T-cell (primary cell): ENCODE data around the gene GTSE1. TPM values are rescaled to one million over a fixed set of nuclear protein-coding genes. Genes with fewer than 3 reads are reported as not detected.

Experiments
- ATAC-seq, 4 experiments: fragments of 200-7000 bp in 3 of 4; fragments of 150-1000 bp in 1 of 4; cut with Tn5 transposase; replicated peaks in 1 of 4; 1 replicate in 3 of 4; 2 replicates in 1 of 4; pipeline ENCODE4 v1.10.0; 2021; ENCODE audit warnings: moderate library complexity in 3 of 4, mild to moderate bottlenecking in 2 of 4, moderate number of reproducible peaks in 1 of 4
- CTCF ChIA-PET, 2 donors: fragments of 300-600 bp; sonication (Branson Sonifier 250); formaldehyde crosslinking; loops; one replicate each; lab custom pipeline; 2022; ENCODE audit warnings: antibody characterized with exemption in 2 of 2; lab: Charles Lee
- POLR2A ChIA-PET, 2 donors: fragments of 300-600 bp; sonication (Branson Sonifier 250); formaldehyde crosslinking; loops; one replicate each; lab custom pipeline; 2022; ENCODE audit warnings: antibody characterized with exemption in 2 of 2; lab: Charles Lee
- DNase-seq, 35 experiments: peaks; one replicate each; pipeline versions ENCODE4 v3.0.0 to v3.0.0-alpha.2; 2013 to 2023
- H3K27ac ChIP-seq: one replicate; pipeline ENCODE4 v1.5.1; 2013; ENCODE audit warnings: low read length
- H3K27me3 ChIP-seq, 2 experiments: replicated peaks in 1 of 2; 1 replicate in 1 of 2; 2 replicates in 1 of 2; pipeline versions ENCODE4 v1.6.1 to v1.7.0; 2013; ENCODE audit warnings: low read length in 1 of 2, mixed read lengths in 1 of 2; ENCODE audit not compliant: control insufficient read depth in 2 of 2, insufficient read depth in 2 of 2; ENCODE audit errors: extremely low read depth in 1 of 2
- H3K36me3 ChIP-seq, 2 donors: 1 replicate in 1 of 2; 2 replicates in 1 of 2; pipeline versions ENCODE4 v1.6.1 to v1.7.0; 2013; ENCODE audit warnings: low read length in 1 of 2; ENCODE audit not compliant: control insufficient read depth in 2 of 2, insufficient read depth in 1 of 2; ENCODE audit errors: extremely low read depth in 1 of 2
- H3K4me1 ChIP-seq, 2 experiments: 1 replicate in 1 of 2; 2 replicates in 1 of 2; pipeline versions ENCODE4 v1.6.1 to v1.7.0; 2013; ENCODE audit warnings: low read length in 2 of 2, mixed read lengths in 1 of 2; ENCODE audit not compliant: insufficient read depth in 2 of 2, control insufficient read depth in 1 of 2; ENCODE audit errors: extremely low read depth in 1 of 2
- H3K4me3 ChIP-seq, 2 donors: 1 replicate in 1 of 2; 2 replicates in 1 of 2; pipeline versions ENCODE4 v1.5.1 to v1.7.0; 2013; ENCODE audit warnings: mild to moderate bottlenecking in 2 of 2, low read length in 1 of 2, moderate library complexity in 1 of 2; ENCODE audit not compliant: control insufficient read depth in 1 of 2; ENCODE audit errors: extremely low read depth in 1 of 2
- H3K9me3 ChIP-seq: 2 replicates; pipeline ENCODE4 v1.7.0; 2013
- H3K27ac Mint-ChIP-seq, 2 donors: one replicate each; pipeline ENCODE4 v1.8.0; 2020 to 2021; ENCODE audit warnings: mild to moderate bottlenecking in 2 of 2, mixed read lengths in 2 of 2
- H3K27me3 Mint-ChIP-seq, 2 donors: one replicate each; pipeline ENCODE4 v1.8.0; 2021 to 2022; ENCODE audit warnings: mixed read lengths in 2 of 2
- H3K36me3 Mint-ChIP-seq: one replicate; pipeline ENCODE4 v1.8.0; 2021; ENCODE audit warnings: mixed read lengths
- H3K4me1 Mint-ChIP-seq, 3 donors: one replicate each; pipeline ENCODE4 v1.8.0; 2020 to 2022; ENCODE audit warnings: mixed read lengths in 3 of 3, mild to moderate bottlenecking in 1 of 3
- H3K4me3 Mint-ChIP-seq, 3 donors: one replicate each; pipeline ENCODE4 v1.8.0; 2020 to 2022; ENCODE audit warnings: mild to moderate bottlenecking in 3 of 3, mixed read lengths in 3 of 3, moderate library complexity in 3 of 3
- H3K9me3 Mint-ChIP-seq, 3 donors: one replicate each; pipeline ENCODE4 v1.8.0; 2020 to 2022; ENCODE audit warnings: mixed read lengths in 3 of 3
- WGBS: methylation state at CpG from one replicate; pipeline ENCODE4 v1.1.5; 2013; ENCODE audit warnings: missing lambda C conversion rate; ENCODE audit not compliant: insufficient coverage; 5-methylcytosine and 5-hydroxymethylcytosine counted together
- total RNA-seq, 35 experiments: library from RNA in 6 of 35; stranded (reverse) in 6 of 35; fragments of 120-200 nt in 1 of 35; gene quantifications; one replicate each; pipeline versions ENCODE4 v1.2.1 to v1.2.4 and lab custom pipeline; 2013 to 2026

Gene GTSE1
- total RNA-seq, 5 donors from 2014 or later (not counting 1 experiment from before 2014, with no cell fraction given) = 0.44 to 1.3 (median 0.61) TPM

GRCh38 chr22:46363611-46364321, 67.1 kb downstream of the GTSE1 start:
- peaks cover 0 to 5% of the 10 kb centered on the region in 2 donors for H3K27me3 Mint-ChIP-seq
- no peaks in the 10 kb centered on the region for H3K9me3 ChIP-seq
- peaks cover 0 to 55% of the 10 kb centered on the region in 2 experiments for H3K27me3 ChIP-seq
- no peak overlapping the region for H3K4me3 ChIP-seq
- H3K9me3 Mint-ChIP-seq = peaks cover 3 to 6% (median 4%) of the 10 kb centered on the region in 3 donors
- peaks cover 2 to 5% of the 10 kb centered on the region in 2 donors for H3K36me3 ChIP-seq
- CTCF ChIA-PET = no interaction called here
- peaks cover 4 to 6% (median 4%) of the 10 kb centered on the region in 3 donors for H3K4me1 Mint-ChIP-seq
- 88% methylated on average over 21 of the region's 35 CpGs for WGBS
- H3K27ac ChIP-seq = no peak overlapping the region
- H3K27ac Mint-ChIP-seq = no peak overlapping the region
- POLR2A ChIA-PET = no interaction called here
- DNase-seq (no peak), ATAC-seq (no peak)
- peaks cover 0 to 31% of the 10 kb centered on the region in 2 experiments for H3K4me1 ChIP-seq
- peaks cover 6% of the 10 kb centered on the region for H3K36me3 Mint-ChIP-seq
- no peak overlapping the region for H3K4me3 Mint-ChIP-seq

- CTCF ChIA-PET = no interaction called here
- 90% methylated on average over 25 of the region's 26 CpGs for WGBS
- Mint-ChIP-seq H3K27me3 (peaks cover 0 to 5% of the 10 kb centered on the region in 2 donors), H3K27ac (no peak overlapping the region), H3K4me3 (no peak overlapping the region), H3K4me1 (peaks cover 4 to 6% (median 6%) of the 10 kb centered on the region in 3 donors), H3K36me3 (no peaks in the 10 kb centered on the region), H3K9me3 (peaks cover 3 to 6% (median 4%) of the 10 kb centered on the region in 3 donors)
- Histone ChIP-seq H3K36me3 (peaks cover 0 to 5% of the 10 kb centered on the region in 2 donors), H3K4me3 (no peak overlapping the region), H3K9me3 (no peaks in the 10 kb centered on the region), H3K27me3 (peaks cover 0 to 55% of the 10 kb centered on the region in 2 experiments), H3K27ac (no peak overlapping the region), H3K4me1 (peaks cover 0 to 39% of the 10 kb centered on the region in 2 experiments)
- POLR2A ChIA-PET = no interaction called here
- DNase-seq = no peak
- no peak for ATAC-seq
Observed at GRCh38 chr22:46364341-46365165, 67.9 kb downstream of the GTSE1 start.

GRCh38 chr22:46365166-46365624, 68.5 kb downstream of the GTSE1 start:
- no peak overlapping the region for H3K27ac ChIP-seq
- Mint-ChIP-seq H3K4me3 (no peak overlapping the region), H3K36me3 (no peaks in the 10 kb centered on the region), H3K9me3 (peaks cover 1 to 5% (median 4%) of the 10 kb centered on the region in 3 donors), H3K4me1 (peaks cover 8 to 12% (median 11%) of the 10 kb centered on the region in 3 donors), H3K27ac (no peak overlapping the region), H3K27me3 (peaks cover 0 to 9% of the 10 kb centered on the region in 2 donors)
- DNase-seq (no peak), ATAC-seq (no peak)
- WGBS = 89% methylated on average over 18 of the region's 22 CpGs
- no peaks in the 10 kb centered on the region for H3K9me3 ChIP-seq
- peaks cover 0 to 55% of the 10 kb centered on the region in 2 experiments for H3K27me3 ChIP-seq
- ChIA-PET CTCF (no interaction called here), POLR2A (no interaction called here)
- H3K36me3 ChIP-seq = peaks cover 0 to 5% of the 10 kb centered on the region in 2 donors
- no peak overlapping the region for H3K4me3 ChIP-seq
- peaks cover 0 to 45% of the 10 kb centered on the region in 2 experiments for H3K4me1 ChIP-seq

- CTCF ChIA-PET = no interaction called here
- Histone ChIP-seq H3K4me1 (peaks cover 2 to 57% of the 10 kb centered on the region in 2 experiments), H3K27ac (no peak overlapping the region), H3K36me3 (peaks cover 0 to 5% of the 10 kb centered on the region in 2 donors), H3K4me3 (peak overlapping the region in 1 of 2 donors; percentile 5), H3K9me3 (no peaks in the 10 kb centered on the region), H3K27me3 (peaks cover 0 to 55% of the 10 kb centered on the region in 2 experiments)
- ATAC-seq (no peak), DNase-seq (no peak)
- Mint-ChIP-seq H3K27me3 (peaks cover under 1 to 12% of the 10 kb centered on the region in 2 donors), H3K4me3 (no peak overlapping the region), H3K9me3 (no peaks in the 10 kb centered on the region), H3K27ac (no peak overlapping the region), H3K36me3 (no peaks in the 10 kb centered on the region), H3K4me1 (peaks cover 18 to 23% (median 22%) of the 10 kb centered on the region in 3 donors)
- 84% methylated on average over 19 of the region's 19 CpGs for WGBS
- POLR2A ChIA-PET = no interaction called here
Observed at GRCh38 chr22:46366327-46366731, 69.7 kb downstream of the GTSE1 start.

GRCh38 chr22:46366801-46367706, 70.4 kb downstream of the GTSE1 start:
- peak overlapping the region in 1 of 2 donors; percentile 57 for H3K27ac Mint-ChIP-seq

More at GRCh38 chr22:46366801-46367706, 70.4 kb downstream of the GTSE1 start:
- H3K4me3 Mint-ChIP-seq = peak overlapping the region; percentile 8 to 58 (median 17)
- H3K4me1 ChIP-seq = peaks cover 2 to 64% of the 10 kb centered on the region in 2 experiments
- no peaks in the 10 kb centered on the region for H3K9me3 ChIP-seq
- ATAC-seq (peak in 2 of 4 experiments; percentile 20 to 29), DNase-seq (peak in 9 of 35 experiments; percentile 4 to 61 (median 34))
- no peaks in the 10 kb centered on the region for H3K9me3 Mint-ChIP-seq
- H3K4me3 ChIP-seq = peak overlapping the region; percentile 4 to 56
- no peaks in the 10 kb centered on the region for H3K36me3 Mint-ChIP-seq
- peaks cover 0 to 5% of the 10 kb centered on the region in 2 donors for H3K36me3 ChIP-seq
- ChIA-PET POLR2A (interaction anchor here in 1 of 2 donors (0.6 kb wide), 1 partner anchor 132 kb away, joined by 10 read pairs; no protein-coding TSS in a partner anchor), CTCF (interaction anchor here (0.6 to 1.8 kb wide), 10 partner anchors 26 to 428 kb away, joined by 3 to 19 read pairs (median 4); partner anchors contain the start of genes GTSE1 (in 1 of the 2) and TRMU (in 1 of the 2))
- H3K27me3 Mint-ChIP-seq = peaks cover 8 to 16% of the 10 kb centered on the region in 2 donors
- peaks cover 18 to 31% (median 30%) of the 10 kb centered on the region in 3 donors for H3K4me1 Mint-ChIP-seq
- WGBS = 59% methylated on average over 38 of the region's 45 CpGs
- peaks cover 0 to 53% of the 10 kb centered on the region in 2 experiments for H3K27me3 ChIP-seq
- no peak overlapping the region for H3K27ac ChIP-seq
